ENCODE results near the gene MLEC. TPM values are rescaled to one million over a fixed set of nuclear protein-coding genes. Genes with fewer than 3 reads are reported as not detected.

MLEC gene
- total RNA-seq: 10 to 100 TPM; 20.7 to 48.9 (median 34.3) TPM

DNA sequence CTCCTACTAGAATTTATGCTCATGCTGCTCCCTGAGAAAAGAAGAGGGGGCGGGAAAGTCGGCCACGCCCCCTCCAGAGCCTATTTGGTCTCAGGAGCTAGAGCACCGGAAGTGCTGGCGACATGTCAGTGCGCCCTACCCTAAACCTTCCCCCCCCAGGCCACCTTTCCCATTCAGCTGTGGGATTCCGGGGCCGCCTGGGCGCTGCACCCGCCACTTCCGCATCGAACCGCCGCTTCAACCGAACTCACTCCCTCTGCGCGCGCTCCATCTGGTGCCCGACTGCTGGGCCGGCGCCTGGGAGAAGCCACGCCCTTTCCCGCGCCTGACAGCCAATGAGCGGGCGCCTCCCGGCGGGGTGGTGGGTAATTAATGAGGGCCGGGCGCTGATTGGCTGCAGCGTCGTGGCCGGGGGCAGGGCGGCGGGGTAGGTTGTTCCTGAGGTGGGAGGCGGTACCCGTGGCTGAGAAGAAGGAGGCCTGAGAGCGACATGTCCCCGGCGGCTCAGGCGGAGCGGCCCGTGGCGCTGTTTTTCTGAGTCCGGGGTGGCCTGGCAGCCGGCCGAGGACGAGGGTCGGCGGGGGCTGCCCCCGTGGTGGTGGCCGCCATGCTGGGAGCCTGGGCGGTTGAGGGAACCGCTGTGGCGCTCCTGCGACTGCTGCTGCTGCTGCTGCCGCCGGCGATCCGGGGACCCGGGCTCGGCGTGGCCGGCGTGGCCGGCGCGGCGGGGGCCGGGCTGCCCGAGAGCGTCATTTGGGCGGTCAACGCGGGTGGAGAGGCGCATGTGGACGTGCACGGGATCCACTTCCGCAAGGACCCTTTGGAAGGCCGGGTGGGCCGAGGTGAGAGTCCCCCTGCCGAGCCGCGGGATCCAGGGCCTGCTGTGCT lies at the start of gene MLEC:
TSS of gene MLEC (plus strand) at position 460 of the 888 bp plus-strand sequence. CDS start at position 608, 148 bp downstream.
- H3K4me1 ChIP-seq: peaks cover 19 to 53% (median 22%) of the 10 kb centered on the region in 3 donors
- H3K27ac ChIP-seq: peak within 1 kb of the TSS; percentile 86 to 98 (median 94)
- TF ChIP-seq POLR2A (IDR thresholded peaks at IDR 0.05): peak in 3 of 4 donors; percentile 57 to 86 (median 66)
- TF ChIP-seq CTCF (IDR thresholded peaks at IDR 0.05): peak in 3 of 6 experiments; percentile 18 to 43 (median 23)
- H3K36me3 ChIP-seq: no peaks in the 10 kb centered on the region
- no peaks in the 10 kb centered on the region for H3K9me3 ChIP-seq
- H3K27me3 ChIP-seq: no peaks in the 10 kb centered on the region
- WGBS, 2 donors: 0% methylated on average over 25 to 31 of the region's 84 CpGs
- H3K4me3 ChIP-seq: peak within 1 kb of the TSS; percentile 86 to 91 (median 88)
- intact Hi-C loops (cut with DNase I): no loop called here
- peak; percentile 94 for DNase-seq

GRCh38 chr12:120639771-120640721 lies 46.9 kb upstream of the MLEC start, which contains the start of gene CABP1:
Gene CABP1 (plus strand): TSS chr12:120640626. CDS start chr12:120640686, 60 bp downstream.
- DNase-seq: no peak
- Histone ChIP-seq H3K27ac (no peak within 1 kb of the TSS), H3K36me3 (no peaks in the 10 kb centered on the region), H3K4me1 (peaks cover 6 to 21% (median 18%) of the 10 kb centered on the region in 3 donors), H3K9me3 (no peaks in the 10 kb centered on the region), H3K4me3 (peak within 1 kb of the TSS; percentile 30 to 68 (median 43)), H3K27me3 (peaks cover 5 to 68% (median 16%) of the 10 kb centered on the region in 4 donors)
- no peak for TF ChIP-seq POLR2A (IDR thresholded peaks at IDR 0.05)
- peak in 1 of 6 experiments; percentile 19 for TF ChIP-seq CTCF (IDR thresholded peaks at IDR 0.05)
- WGBS, 2 donors: 20 to 45% methylated on average over 6 to 19 of the region's 56 CpGs
- intact Hi-C loops (cut with DNase I): loop anchor here (10.0 kb wide), 1 partner anchor 345 kb away; no protein-coding TSS in a partner anchor

GRCh38 chr12:120640861-120641833 lies 45.8 kb upstream of the MLEC start:
- Histone ChIP-seq H3K9me3 (no peaks in the 10 kb centered on the region), H3K36me3 (no peaks in the 10 kb centered on the region), H3K27me3 (peaks cover 5 to 79% (median 17%) of the 10 kb centered on the region in 4 donors), H3K27ac (no peak overlapping the region), H3K4me3 (peak overlapping the region; percentile 30 to 68 (median 43)), H3K4me1 (peaks cover 6 to 21% (median 18%) of the 10 kb centered on the region in 3 donors)
- 4 to 25% methylated on average over 6 to 16 of the region's 115 CpGs for WGBS, 2 donors
- TF ChIP-seq POLR2A (IDR thresholded peaks at IDR 0.05) (no peak), CTCF (IDR thresholded peaks at IDR 0.05) (no peak)
- no peak for DNase-seq
- intact Hi-C loops (cut with DNase I): loop anchor here (10.0 kb wide), 1 partner anchor 344 kb away; no protein-coding TSS in a partner anchor

DNA sequence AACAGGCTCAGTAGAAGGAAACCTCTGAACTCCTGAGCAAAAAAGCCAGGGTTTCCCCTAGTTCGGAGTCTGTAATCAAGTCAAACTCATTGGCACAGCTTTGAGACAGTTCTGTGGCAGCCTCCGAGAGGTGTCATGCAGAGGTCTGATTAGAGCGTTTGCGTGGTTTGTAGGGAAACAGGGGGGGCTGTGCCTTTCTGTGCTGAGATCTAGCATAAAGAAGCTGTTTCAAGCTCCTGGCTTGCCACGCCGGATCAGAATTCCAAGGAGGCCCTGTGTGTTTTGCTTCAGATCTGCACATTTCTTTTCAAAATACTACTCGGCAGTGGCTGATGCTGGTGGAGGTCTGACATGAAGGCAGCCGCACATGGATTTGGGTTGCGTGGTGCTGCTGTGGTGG lies 44.8 kb upstream of the MLEC start:
- no peak overlapping the region for H3K27ac ChIP-seq
- intact Hi-C loops (cut with DNase I): loop anchor here (10.0 kb wide), 1 partner anchor 343 kb away; no protein-coding TSS in a partner anchor
- H3K36me3 ChIP-seq: no peaks in the 10 kb centered on the region
- DNase-seq: no peak
- H3K4me3 ChIP-seq: no peak overlapping the region
- H3K9me3 ChIP-seq: no peaks in the 10 kb centered on the region
- H3K27me3 ChIP-seq: peaks cover 5 to 86% (median 17%) of the 10 kb centered on the region in 4 donors
- H3K4me1 ChIP-seq: peaks cover 6 to 25% (median 18%) of the 10 kb centered on the region in 3 donors
- TF ChIP-seq POLR2A (IDR thresholded peaks at IDR 0.05) (no peak), CTCF (IDR thresholded peaks at IDR 0.05) (no peak)
- 74 to 85% methylated on average over 4 to 9 of the region's 9 CpGs for WGBS, 2 donors
